DMS153 treated with DMSO at 0.1 percent for 48 hours (cell line): ENCODE data around the gene NR3C2.

Experiments used
- DNase-seq: peaks from one replicate; lab custom pipeline; 2025; ENCODE audit not compliant: unreplicated experiment; lab: John Stamatoyannopoulos, UW

The NR3C2 gene

GRCh38 chr4:148441986-148442831 lies at the start of gene NR3C2:
Gene NR3C2 (minus strand): TSS chr4:148442414.
- peak; percentile 76 for DNase-seq

DNA sequence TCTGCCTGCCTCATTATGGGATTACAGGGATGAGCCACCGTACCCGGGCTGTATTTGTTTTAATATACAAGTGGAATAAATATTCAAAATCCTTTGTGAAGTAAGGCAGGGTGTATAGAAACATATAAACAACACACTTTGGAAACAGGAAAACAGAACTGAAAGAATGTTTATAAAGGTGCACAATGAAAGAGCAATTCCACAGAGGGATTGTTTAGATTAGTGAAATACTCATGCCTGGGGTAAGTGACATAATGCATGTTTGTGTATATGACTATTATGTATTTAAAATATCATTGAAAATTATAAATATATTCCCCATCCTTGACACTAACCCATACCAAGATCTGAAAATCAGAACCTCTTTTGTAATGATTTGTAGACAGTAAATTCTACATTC lies 45.0 kb upstream of the NR3C2 start:
- no peak for DNase-seq

GRCh38 chr4:148481636-148482035 lies 39.4 kb upstream of the NR3C2 start:
- DNase-seq, result no peak

DNA sequence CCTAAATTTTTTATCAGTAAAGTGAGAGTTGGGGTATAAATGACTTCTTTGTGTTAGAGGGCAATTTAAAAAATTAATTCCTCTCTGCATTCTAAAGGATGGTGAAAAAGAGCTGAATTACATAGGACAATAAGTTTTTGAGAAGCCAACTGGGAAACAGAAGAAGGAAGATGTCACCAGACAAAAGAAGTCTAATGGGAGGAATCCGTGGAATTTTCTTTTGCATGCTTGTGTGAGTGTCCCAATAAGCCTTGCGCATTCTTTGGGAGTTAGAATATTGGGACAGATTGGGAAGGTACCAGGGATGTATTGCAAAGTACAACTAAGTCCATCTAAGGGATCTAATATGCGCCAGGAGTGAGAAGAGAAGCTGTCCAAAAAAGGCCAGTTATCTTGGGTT lies 35.1 kb upstream of the NR3C2 start:
- DNase-seq, result no peak

DNA sequence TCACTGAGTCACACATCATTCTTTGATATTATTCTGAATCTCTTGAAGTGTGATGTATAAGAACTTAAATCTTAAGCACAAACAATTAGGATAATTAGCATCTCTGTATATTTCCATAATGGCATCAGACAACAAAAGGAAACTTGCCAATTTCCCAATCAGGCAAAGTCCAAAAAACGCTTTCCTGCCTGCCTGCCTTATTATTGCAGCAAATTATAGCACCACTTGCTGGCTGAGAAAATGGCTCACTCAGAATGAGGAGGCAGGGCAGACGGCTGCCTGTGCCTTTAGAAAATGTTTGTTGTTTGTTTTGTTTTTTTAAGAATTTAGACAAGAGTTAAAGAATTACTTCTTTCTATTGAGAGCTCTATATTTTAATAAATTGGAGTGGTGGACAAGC lies 27.7 kb upstream of the NR3C2 start:
- no peak for DNase-seq

DNA sequence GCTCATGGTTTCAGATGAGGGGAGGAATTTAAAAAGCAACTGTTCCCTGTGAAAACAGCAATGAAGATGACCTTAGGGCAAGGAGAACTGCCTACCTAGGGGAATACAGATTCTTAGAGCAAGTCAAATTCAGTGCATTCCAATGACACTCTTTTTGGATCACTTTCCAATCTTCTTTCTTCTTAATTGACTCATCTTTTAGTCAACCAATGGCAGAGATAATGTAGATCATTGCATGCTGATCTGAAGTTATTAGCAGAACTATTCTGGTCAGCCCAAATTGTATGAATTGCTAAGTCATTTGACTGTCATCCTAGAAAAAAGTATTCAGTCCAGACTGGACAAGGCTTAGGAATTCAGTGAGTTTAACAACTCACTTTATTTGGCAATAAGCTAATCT lies 12.6 kb upstream of the NR3C2 start:
- no peak for DNase-seq

- no peak for DNase-seq
These were observed 11.6 kb upstream of the NR3C2 start for GRCh38 chr4:148453833-148454232.

DNA sequence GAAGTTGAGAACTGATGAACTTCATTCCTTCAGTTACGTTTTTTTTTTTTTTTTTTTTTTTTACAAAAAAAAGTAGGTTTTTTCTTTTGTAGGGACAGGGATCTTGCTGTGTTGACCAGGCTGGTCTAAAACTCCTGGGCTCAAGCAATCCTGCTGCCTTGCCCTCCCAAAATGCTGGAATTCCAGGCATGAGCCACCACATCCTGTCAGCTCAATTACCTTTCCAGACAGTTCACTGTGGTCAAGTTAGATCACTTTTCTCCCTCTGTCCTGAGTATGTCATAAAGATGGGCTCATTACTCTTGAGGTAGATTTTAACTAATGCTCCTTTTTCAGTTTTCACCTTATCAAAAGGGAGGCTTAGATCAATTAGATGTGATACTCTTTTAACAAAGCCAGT lies 10.8 kb upstream of the NR3C2 start:
- DNase-seq, result no peak

GRCh38 chr4:148449921-148450320 lies 7.7 kb upstream of the NR3C2 start:
- DNase-seq, result no peak

DNA sequence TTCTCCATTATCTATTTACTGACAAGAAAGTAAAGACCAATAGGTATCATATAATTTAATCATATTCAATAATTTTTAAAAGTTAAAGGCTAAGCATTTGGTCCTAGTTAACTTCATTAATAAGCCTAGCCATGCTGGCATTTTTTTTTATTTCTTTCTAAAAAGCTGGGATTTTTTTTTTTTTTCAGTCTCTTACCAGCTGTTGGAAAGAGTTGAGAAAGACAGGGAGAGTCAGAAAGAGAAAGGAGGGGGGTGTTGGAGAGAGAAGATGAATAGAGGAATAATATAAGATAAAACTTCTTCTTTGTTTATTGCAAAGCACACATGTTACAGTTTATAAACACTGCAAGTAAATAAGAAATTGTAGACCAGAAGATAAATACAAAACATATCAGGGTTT lies 5.9 kb upstream of the NR3C2 start:
- DNase-seq, result no peak

- no peak for DNase-seq
These were observed 5.5 kb upstream of the NR3C2 start for GRCh38 chr4:148447681-148448080.

DNA sequence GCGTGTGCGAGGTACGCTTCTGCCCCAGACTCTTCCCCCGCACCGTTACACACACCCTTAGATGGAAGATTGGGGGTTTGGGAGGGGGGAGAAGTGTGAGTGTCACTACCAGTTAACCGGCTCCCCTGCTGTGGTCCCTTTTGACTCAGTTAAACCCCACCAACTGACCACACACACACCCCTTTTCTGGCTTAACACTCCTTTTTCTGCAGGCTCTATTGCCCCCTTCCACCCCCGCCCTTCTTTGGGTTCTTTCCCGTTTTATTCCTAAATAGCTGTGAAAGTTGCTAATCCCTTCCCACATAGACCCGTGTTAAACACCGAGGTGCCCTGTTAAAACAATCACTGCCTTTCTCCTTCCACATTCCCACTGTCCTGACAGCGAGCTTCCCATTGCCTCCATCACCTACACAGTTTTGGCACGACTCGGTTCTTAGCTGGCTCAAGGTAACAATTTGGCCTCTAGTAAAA lies 3.7 kb upstream of the NR3C2 start:
- no peak for DNase-seq

DNA sequence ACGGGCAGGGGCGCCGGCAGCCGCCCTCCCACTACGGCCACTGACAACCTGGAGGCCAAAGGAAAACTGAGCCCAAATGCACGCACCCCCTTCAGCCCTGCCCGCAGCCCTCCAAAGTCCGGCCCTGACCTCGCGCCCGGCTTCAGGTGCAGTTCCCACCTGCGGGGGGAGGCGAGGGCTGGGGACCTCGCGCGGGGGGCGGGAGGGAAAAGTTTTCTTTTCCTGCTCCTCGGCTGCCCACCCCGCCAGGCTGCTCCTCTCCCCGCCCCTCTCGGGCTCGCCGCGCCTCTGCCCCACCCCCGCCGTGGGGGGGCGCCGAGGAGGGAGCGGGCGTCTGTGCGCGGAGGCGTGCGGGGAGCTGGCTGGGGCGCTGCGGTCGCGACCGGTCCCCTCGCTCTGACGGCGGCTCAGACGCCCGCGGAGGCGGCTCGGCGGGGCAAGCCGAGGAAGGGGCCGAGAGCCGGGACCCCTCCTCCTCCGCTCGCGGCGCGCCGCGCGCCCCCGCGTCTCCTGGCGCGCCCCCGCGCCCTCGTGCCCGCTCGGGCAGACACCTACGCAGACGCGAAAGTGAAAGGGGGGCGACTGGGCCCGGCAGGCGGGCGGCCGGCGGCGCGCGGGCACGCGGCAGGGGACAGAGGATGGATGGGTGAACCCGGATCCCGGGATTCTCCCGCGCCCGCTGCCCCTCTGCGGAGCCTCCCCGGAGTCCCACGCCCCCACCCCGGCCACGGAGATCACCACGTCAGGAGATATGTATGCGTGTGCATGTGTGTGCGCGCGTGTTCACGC lies 3.1 kb upstream of the NR3C2 start:
- DNase-seq, result no peak

GRCh38 chr4:148444296-148445070 lies 2.3 kb upstream of the NR3C2 start:
- no peak for DNase-seq

GRCh38 chr4:148443512-148444295 lies 1.5 kb upstream of the NR3C2 start:
- DNase-seq, result no peak

- DNase-seq, result no peak
These were observed 758 bp upstream of the NR3C2 start for GRCh38 chr4:148442832-148443511.

GRCh38 chr4:148441624-148441985 lies 609 bp downstream of the NR3C2 start:
- DNase-seq, result no peak

DNA sequence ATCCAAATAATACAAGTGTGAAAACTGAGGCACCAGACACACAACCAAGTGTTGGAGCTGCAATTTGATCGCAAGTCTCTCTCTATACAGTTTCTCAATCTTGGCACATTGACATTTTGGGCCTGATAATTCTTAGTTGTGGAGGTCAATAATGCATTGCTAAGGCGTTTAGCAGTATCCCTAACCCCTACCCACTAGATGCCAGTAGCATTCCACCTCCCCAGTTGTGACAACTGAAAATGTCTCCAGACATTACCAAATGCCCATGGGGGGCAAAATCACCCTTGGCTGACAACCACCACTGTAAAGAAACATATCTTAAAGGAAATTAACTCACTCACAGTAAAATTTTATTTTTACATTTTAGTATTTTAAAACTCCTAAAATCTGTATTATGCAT lies 4.2 kb downstream of the NR3C2 start:
- DNase-seq, result no peak

DNA sequence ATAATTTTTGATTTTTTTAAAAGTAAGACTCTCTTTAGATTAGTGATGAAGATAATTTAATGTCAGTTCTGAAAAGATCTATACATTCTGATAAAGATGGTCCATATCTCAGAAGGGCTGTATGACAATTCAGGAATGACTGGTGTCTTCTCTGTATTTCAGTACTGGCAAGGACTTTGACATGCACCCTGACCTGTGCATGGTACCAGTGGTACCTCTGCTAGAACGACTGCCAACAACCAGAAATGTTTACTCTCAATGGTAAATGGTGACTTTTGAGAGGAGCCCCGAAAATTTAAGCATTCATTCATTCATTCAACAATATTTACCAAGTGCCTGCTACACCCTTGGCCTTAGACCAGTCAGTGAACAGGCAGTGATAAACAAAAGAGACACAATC lies 4.8 kb downstream of the NR3C2 start:
- DNase-seq, result no peak

DNA sequence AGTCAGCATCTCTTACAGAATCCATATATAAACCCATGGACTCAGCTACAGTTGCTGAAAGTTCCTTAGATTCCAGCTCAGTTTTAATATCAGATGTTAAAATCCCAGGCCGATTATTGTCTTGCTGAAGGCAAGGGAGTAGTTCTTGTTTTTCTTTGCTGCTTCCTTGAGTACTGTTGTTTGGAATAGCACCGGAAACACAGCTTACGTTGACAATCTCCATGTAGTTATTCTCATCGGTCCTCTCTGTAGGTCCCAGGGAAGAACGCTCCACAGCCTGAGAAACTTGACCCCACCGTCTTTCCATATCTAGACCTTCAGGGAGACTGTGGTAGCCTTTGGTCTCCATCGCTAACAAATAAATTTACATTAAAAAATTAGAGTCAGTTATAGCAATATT lies 5.7 kb downstream of the NR3C2 start:
- DNase-seq, result no peak
